K562 (cell line): ENCODE measurements around the gene C2CD2L. TPM values are rescaled to one million over a fixed set of nuclear protein-coding genes. Genes with fewer than 3 reads are reported as not detected.

Source experiments
- ATAC-seq: fragments of 200-7000 bp; cut with Tn5 transposase; 3 replicates; pipeline ENCODE4 v1.9.1; 2020; ENCODE audit warnings: moderate library complexity
- BruUV-seq: library from RNA; stranded (reverse); fragments of 400-500 nt; replicated peaks from 2 replicates; lab custom pipeline; 2021; lab: Mats Ljungman, UMichigan
- CTCF ChIA-PET: fragments of 300-600 bp; formaldehyde crosslinking; extraction: SDS; loops from one replicate; lab custom pipeline; 2021; ENCODE audit warnings: low intra/inter-chr PET ratio; lab: Yijun Ruan, JAX
- POLR2A ChIA-PET: fragments of 300-600, 350-650 bp; sonication (Branson Sonifier 250); formaldehyde crosslinking; extraction: SDS; loops from one replicate; lab custom pipeline; 2021; ENCODE audit warnings: antibody characterized with exemption, inconsistent platforms; lab: Yijun Ruan, JAX
- DNase-seq, 4 experiments: peaks; one replicate each; pipeline versions ENCODE4 v3.0.0 to v3.0.0-alpha.2; 2011 to 2018; ENCODE audit warnings: low spot score in 3 of 4, mixed read lengths in 3 of 4; ENCODE audit errors: extremely low read depth in 1 of 4
- FAIRE-seq: peaks from 2 replicates; lab custom pipeline; 2011; peaks lifted over from hg19 to GRCh38; lab: Jason Lieb, UNC
- H2AFZ ChIP-seq: 2 replicates; pipeline ENCODE4 v1.6.0; 2011; ENCODE audit warnings: low read depth, low read length, control low read depth, inconsistent platforms
- H3K27ac ChIP-seq: fragments of 200-600 bp; 3 replicates; pipeline ENCODE4 v1.8.0; 2011; ENCODE audit warnings: low read depth, mild to moderate bottlenecking, control low read depth, inconsistent platforms, low read length, moderate library complexity, mixed read lengths; ENCODE audit errors: extremely low read depth
- H3K27me3 ChIP-seq, 2 experiments: fragments of 300-600 bp in 1 of 2; 2 replicates in 1 of 2; 3 replicates in 1 of 2; pipeline versions ENCODE4 v1.6.0 to v1.8.0; 2011; ENCODE audit warnings: inconsistent platforms in 2 of 2, low read length in 2 of 2, mild to moderate bottlenecking in 1 of 2, mixed read lengths in 1 of 2, moderate library complexity in 1 of 2; ENCODE audit not compliant: control insufficient read depth in 2 of 2, insufficient read depth in 2 of 2
- H3K36me3 ChIP-seq: fragments of 300-600 bp; 3 replicates; pipeline ENCODE4 v1.8.0; 2011; ENCODE audit warnings: mild to moderate bottlenecking, low read length, inconsistent platforms; ENCODE audit not compliant: control insufficient read depth, insufficient read depth
- H3K4me1 ChIP-seq, 2 experiments: fragments of 200-600 bp in 1 of 2; replicated peaks in 1 of 2; 2 replicates in 1 of 2; 3 replicates in 1 of 2; pipeline versions ENCODE4 v1.5.1 to v1.8.0; 2011; ENCODE audit warnings: inconsistent platforms in 2 of 2, low read length in 2 of 2, mild to moderate bottlenecking in 1 of 2, mixed read lengths in 1 of 2, moderate library complexity in 1 of 2; ENCODE audit not compliant: control insufficient read depth in 2 of 2, insufficient read depth in 2 of 2
- H3K4me2 ChIP-seq: 2 replicates; pipeline ENCODE4 v1.6.1; 2011; ENCODE audit warnings: low read length, control low read depth, inconsistent platforms, mixed read lengths; ENCODE audit not compliant: insufficient read depth
- H3K4me3 ChIP-seq: fragments of 200-600 bp; sonication (generic), shearing (Covaris generic); 2 replicates; pipeline ENCODE4 v1.5.1; 2016; ENCODE audit warnings: control low read depth, inconsistent platforms
- H3K79me2 ChIP-seq: fragments of 200-600 bp; 3 replicates; pipeline ENCODE4 v1.8.0; 2011; ENCODE audit warnings: low read length, inconsistent platforms; ENCODE audit not compliant: control insufficient read depth, insufficient read depth
- H3K9ac ChIP-seq, 2 experiments: 2 replicates each; pipeline versions ENCODE4 v1.6.0 to v1.6.1; 2011; ENCODE audit warnings: low read depth in 2 of 2, low read length in 2 of 2, control low read depth in 1 of 2, inconsistent platforms in 1 of 2, mild to moderate bottlenecking in 1 of 2, mixed read lengths in 1 of 2; ENCODE audit not compliant: insufficient read depth in 1 of 2
- H3K9me1 ChIP-seq: one replicate; pipeline ENCODE4 v1.6.0; 2011; ENCODE audit warnings: inconsistent platforms, mild to moderate bottlenecking, low read length, moderate library complexity; ENCODE audit not compliant: control insufficient read depth, insufficient read depth
- H3K9me3 ChIP-seq: replicated peaks from 2 replicates; pipeline ENCODE4 v1.5.1; 2011; ENCODE audit warnings: low read depth, low read length, inconsistent platforms; ENCODE audit not compliant: control insufficient read depth, insufficient read depth
- H4K20me1 ChIP-seq: replicated peaks from 2 replicates; pipeline ENCODE4 v1.6.1; 2011; ENCODE audit warnings: low read length, inconsistent platforms, mixed read lengths; ENCODE audit not compliant: control insufficient read depth, insufficient read depth
- NCOA2 ChIP-seq, 2 experiments: fragments of 450-650 bp; IDR thresholded peaks; 2 replicates each; pipeline ENCODE4 v1.6.1; 2018; ENCODE audit warnings: mild to moderate bottlenecking in 2 of 2, moderate library complexity in 1 of 2; ENCODE audit not compliant: partially characterized antibody in 2 of 2
- PRDM10 ChIP-seq: fragments of 450-650 bp; IDR thresholded peaks from 2 replicates; pipeline ENCODE4 v1.6.1; 2018; ENCODE audit not compliant: partially characterized antibody
- SMARCA5 ChIP-seq: fragments of 450-650 bp; IDR thresholded peaks from 2 replicates; pipeline ENCODE4 v1.6.1; 2016
- WGBS: fragments of 100-300 bp; shearing (Covaris generic); methylation state at CpG from one replicate; pipeline ENCODE4 v1.1.6; 2016; ENCODE audit warnings: low coverage, mixed read lengths; ENCODE audit not compliant: insufficient coverage; ENCODE audit errors: missing lambda C conversion rate; 5-methylcytosine and 5-hydroxymethylcytosine counted together
- in situ Hi-C: fragments of 300-500 bp; cut with MboI; formaldehyde crosslinking; loops from 4 replicates; pipeline ENCODE4 v1.15.0; 2018; ENCODE audit warnings: inconsistent platforms, mixed read lengths
- intact Hi-C: fragments of 100-400 bp; cut with micrococcal nuclease; formaldehyde crosslinking; loops from 2 replicates; pipeline ENCODE4 v1.14.2; 2022
- polyA plus RNA-seq, 8 experiments: library from polyadenylated mRNA; depleted of rRNA in 4 of 8; stranded (reverse) in 5 of 8; unstranded in 3 of 8; fragments of >200 nt; fragmentation: Nextera tagmentation in 2 of 8; fragmentation: Illumina TruSeq in 1 of 8; extraction: Ambion mirVana in 2 of 8; extraction: Trizol in 1 of 8; gene quantifications; 2 replicates each; pipeline versions ENCODE4 v1.2.1 to v1.2.3, GENCODE V29; 2011 to 2014; ENCODE audit warnings: inconsistent platforms in 1 of 8, missing spikeins in 1 of 8
- total RNA-seq, 7 experiments: library from RNA; depleted of rRNA in 6 of 7; stranded (reverse); fragments of >200 nt in 6 of 7; fragmentation: Illumina TruSeq in 2 of 7; extraction: Trizol in 2 of 7; gene quantifications; 2 replicates each; pipeline versions ENCODE4 v1.2.1 to v1.2.3, GENCODE V29; 2011 to 2021; ENCODE audit warnings: low replicate concordance in 1 of 7

Gene C2CD2L
- total and polyA plus RNA-seq, 9 of the 15 experiments (the other 6 are each of a cell fraction or from before 2014, with no cell fraction given) = 0.66 to 41.2 (median 14.8) TPM

- ChIA-PET POLR2A (interaction anchor here (0.6 to 2.5 kb wide), 8 partner anchors 7 to 75 kb away, joined by 3 to 17 read pairs (median 3); no protein-coding TSS in a partner anchor), CTCF (no interaction called here)
- FAIRE-seq = no peak
- no peaks in the 10 kb centered on the region for H3K9me1 ChIP-seq
- no peak for ATAC-seq
- H4K20me1 ChIP-seq = no peaks in the 10 kb centered on the region
- intact Hi-C loops = no loop called here
- no peak overlapping the region for H2AFZ ChIP-seq
- TF ChIP-seq SMARCA5 = no peak
- no peak for TF ChIP-seq NCOA2 (IDR thresholded peaks at IDR 0.05; ENCODE audit: partially characterized antibody in 2 of 2)
- TF ChIP-seq PRDM10 = peak; percentile 16
- H3K79me2 ChIP-seq = peaks cover 17% of the 10 kb centered on the region
- WGBS = 65% methylated on average over 7 of the region's 7 CpGs
- 0 out of 4 replicates have a peak overlapping the region, but pooled peaks of 1 of the 2 experiments have one; percentile 36 for H3K9ac ChIP-seq
- no peak overlapping the region for H3K4me2 ChIP-seq
- H3K36me3 ChIP-seq = peaks cover 59% of the 10 kb centered on the region; the same call in 2 of the 3 replicates
- H3K27ac ChIP-seq = no peak overlapping the region; the same call in 2 of the 3 replicates
- no TSS peak for BruUV-seq
- in situ Hi-C loops = no loop called here
- no peak for DNase-seq
- H3K4me3 ChIP-seq = no peak overlapping the region
- H3K9me3 ChIP-seq = no peaks in the 10 kb centered on the region
- H3K27me3 ChIP-seq = no peaks in the 10 kb centered on the region
- H3K4me1 ChIP-seq = peaks cover 11 to 18% of the 10 kb centered on the region in 2 experiments; a peak in 3 of 5 replicates
Observed at GRCh38 chr11:119081682-119082260, 25.4 kb upstream of the C2CD2L start.
